Neuronal stem cell (in vitro differentiated cells): Measurements from ENCODE around the gene PAPLN.
A peak's percentile ranks its signal among the peaks of the same experiment; 100 is the strongest.
"Not testable (repeated sequence)": the region's sequence is repeated elsewhere in the genome, so short reads cannot be mapped to it uniquely, and the experiment has no call there.

Experiments used
- DNase-seq: peaks from one replicate; pipeline ENCODE4 v3.0.0-alpha.2; 2013; ENCODE audit warnings: low spot score
- H2AFZ ChIP-seq: one replicate; pipeline ENCODE4 v1.6.1; 2013; ENCODE audit warnings: mild to moderate bottlenecking, low read length, inconsistent platforms
- H2AK5ac ChIP-seq: 2 replicates; pipeline ENCODE4 v1.6.1; 2013; ENCODE audit warnings: low read depth, mild to moderate bottlenecking, inconsistent platforms, low read length, moderate library complexity, mixed read lengths
- H2BK120ac ChIP-seq: 2 replicates; pipeline ENCODE4 v1.6.1; 2013; ENCODE audit warnings: low read depth, mild to moderate bottlenecking, inconsistent platforms, low read length, moderate library complexity, mixed read lengths
- H2BK12ac ChIP-seq: one replicate; pipeline ENCODE4 v1.6.1; 2013; ENCODE audit warnings: low read length, inconsistent platforms
- H2BK15ac ChIP-seq: 2 replicates; pipeline ENCODE4 v1.6.1; 2013; ENCODE audit warnings: mild to moderate bottlenecking, low read length, inconsistent platforms, mixed read lengths
- H2BK5ac ChIP-seq: one replicate; pipeline ENCODE4 v1.6.1; 2013; ENCODE audit warnings: inconsistent platforms, mild to moderate bottlenecking, low read length, moderate library complexity
- H3K14ac ChIP-seq: one replicate; pipeline ENCODE4 v1.6.1; 2013; ENCODE audit warnings: low read length, inconsistent platforms
- H3K18ac ChIP-seq: 2 replicates; pipeline ENCODE4 v1.6.1; 2013; ENCODE audit warnings: low read length, inconsistent platforms
- H3K23ac ChIP-seq: 2 replicates; pipeline ENCODE4 v1.6.1; 2013; ENCODE audit warnings: low read depth, mild to moderate bottlenecking, mixed read lengths, low read length, inconsistent platforms; ENCODE audit not compliant: poor library complexity
- H3K27ac ChIP-seq: replicated peaks from 3 replicates; pipeline ENCODE4 v1.5.1; 2013; ENCODE audit warnings: low read length, inconsistent platforms
- H3K27me3 ChIP-seq, 3 experiments: 2 replicates each; pipeline ENCODE4 v1.6.1; 2013; ENCODE audit warnings: low read length in 3 of 3, mild to moderate bottlenecking in 2 of 3, inconsistent platforms in 1 of 3, low read depth in 1 of 3, mixed read lengths in 1 of 3, moderate library complexity in 1 of 3; ENCODE audit not compliant: control insufficient read depth in 3 of 3, insufficient read depth in 3 of 3
- H3K36me3 ChIP-seq, 2 donors: replicated peaks in 1 of 2; 2 replicates each; pipeline ENCODE4 v1.6.1; 2013; ENCODE audit warnings: low read length in 2 of 2; ENCODE audit not compliant: control insufficient read depth in 2 of 2, insufficient read depth in 2 of 2
- H3K4ac ChIP-seq: 2 replicates; pipeline ENCODE4 v1.6.1; 2013; ENCODE audit warnings: inconsistent platforms, mild to moderate bottlenecking, low read length, moderate library complexity
- H3K4me1 ChIP-seq, 2 donors: 1 replicate in 1 of 2; 2 replicates in 1 of 2; pipeline ENCODE4 v1.6.1; 2013; ENCODE audit warnings: low read length in 2 of 2, low read depth in 1 of 2; ENCODE audit not compliant: control insufficient read depth in 2 of 2, insufficient read depth in 1 of 2
- H3K4me2 ChIP-seq: one replicate; pipeline ENCODE4 v1.6.1; 2013; ENCODE audit warnings: mild to moderate bottlenecking, low read length, inconsistent platforms; ENCODE audit not compliant: insufficient read depth, poor library complexity, severe bottlenecking
- H3K4me3 ChIP-seq, 2 donors: 2 replicates each; pipeline ENCODE4 v1.5.1; 2013; ENCODE audit warnings: low read length in 2 of 2, mild to moderate bottlenecking in 2 of 2, inconsistent platforms in 1 of 2, moderate library complexity in 1 of 2
- H3K79me1 ChIP-seq: one replicate; pipeline ENCODE4 v1.6.1; 2013; ENCODE audit warnings: low read depth, mild to moderate bottlenecking, inconsistent platforms, low read length, moderate library complexity
- H3K9ac ChIP-seq: one replicate; pipeline ENCODE4 v1.6.1; 2013; ENCODE audit warnings: mild to moderate bottlenecking, low read depth, low read length, inconsistent platforms; ENCODE audit not compliant: poor library complexity
- H3K9me3 ChIP-seq, 2 donors: replicated peaks in 1 of 2; 2 replicates each; pipeline versions ENCODE3 to v1.6.1; 2013; ENCODE audit warnings: low read length in 2 of 2, mild to moderate bottlenecking in 2 of 2, inconsistent platforms in 1 of 2, low read depth in 1 of 2, mixed read lengths in 1 of 2, moderate library complexity in 1 of 2; ENCODE audit not compliant: control insufficient read depth in 2 of 2, insufficient read depth in 1 of 2
- H4K8ac ChIP-seq: one replicate; pipeline ENCODE4 v1.6.1; 2013; ENCODE audit warnings: low read depth, mild to moderate bottlenecking, inconsistent platforms, low read length, moderate library complexity
- H4K91ac ChIP-seq: one replicate; pipeline ENCODE4 v1.6.1; 2013; ENCODE audit warnings: low read length, low read depth, mild to moderate bottlenecking, inconsistent platforms; ENCODE audit not compliant: poor library complexity
- WGBS, 2 donors: extraction: QIAGEN DNeasy Blood & Tissue Kit; methylation state at CpG; one replicate each; pipeline ENCODE4 v1.1.7; 2013; ENCODE audit warnings: missing lambda C conversion rate in 2 of 2, mixed read lengths in 1 of 2; ENCODE audit not compliant: insufficient read length in 2 of 2, insufficient replicate concordance in 1 of 2; ENCODE audit errors: extremely low coverage in 2 of 2; 5-methylcytosine and 5-hydroxymethylcytosine counted together

Gene PAPLN

GRCh38 chr14:73194306-73194705 is 43.0 kb upstream of the PAPLN start:
- WGBS, 2 donors, result no CpG with 5 or more reads among the region's 8 CpGs
- not testable (repeated sequence) for H3K9me3 ChIP-seq, DNase-seq, H2AFZ ChIP-seq, H3K79me1 ChIP-seq, H2BK15ac ChIP-seq, H3K18ac ChIP-seq, H3K4me3 ChIP-seq, H3K4me2 ChIP-seq, H4K91ac ChIP-seq, H3K27me3 ChIP-seq, H4K8ac ChIP-seq, H2BK5ac ChIP-seq, H2BK12ac ChIP-seq, H3K4ac ChIP-seq, H3K27ac ChIP-seq, H3K4me1 ChIP-seq, H2BK120ac ChIP-seq, H3K9ac ChIP-seq, H2AK5ac ChIP-seq, H3K23ac ChIP-seq, H3K14ac ChIP-seq
- peaks cover 12 to 95% of the 10 kb centered on the region in 2 donors for H3K36me3 ChIP-seq

DNA sequence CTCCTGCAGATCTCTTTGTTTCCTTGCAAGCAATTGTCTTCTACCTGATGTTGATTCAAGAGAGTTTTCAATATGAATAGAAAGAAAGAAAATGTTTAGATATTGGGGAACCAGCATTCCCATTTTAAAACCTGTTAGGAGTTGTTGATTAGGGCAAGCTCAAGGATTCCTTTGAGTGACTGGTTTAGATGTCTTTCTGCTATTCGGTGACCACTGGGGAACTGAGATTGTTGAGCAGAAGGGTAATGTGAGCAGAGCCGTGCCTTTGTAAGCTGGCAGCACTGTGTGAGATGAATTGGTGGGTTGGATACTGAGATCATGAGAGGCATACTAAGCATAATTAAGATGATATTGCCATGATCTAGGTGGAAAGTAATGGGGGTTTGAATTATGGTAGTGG is 39.1 kb upstream of the PAPLN start:
- Histone ChIP-seq H3K14ac (no peak overlapping the region), H3K23ac (no peak overlapping the region), H2AK5ac (no peak overlapping the region), H3K4ac (no peak overlapping the region), H3K9me3 (no peaks in the 10 kb centered on the region), H2AFZ (no peak overlapping the region), H2BK5ac (no peak overlapping the region), H3K36me3 (peaks cover 9 to 84% of the 10 kb centered on the region in 2 donors), H2BK12ac (no peak overlapping the region), H2BK15ac (no peak overlapping the region), H3K18ac (no peak overlapping the region), H2BK120ac (no peak overlapping the region), H3K9ac (no peak overlapping the region), H4K91ac (no peak overlapping the region), H3K27ac (no peak overlapping the region), H3K79me1 (no peaks in the 10 kb centered on the region), H3K27me3 (no peaks in the 10 kb centered on the region), H3K4me3 (no peak overlapping the region), H3K4me2 (no peak overlapping the region), H4K8ac (no peak overlapping the region), H3K4me1 (peaks cover 3 to 4% of the 10 kb centered on the region in 2 donors)
- no peak for DNase-seq
- WGBS, 2 donors, result no CpG with 5 or more reads among the region's 2 CpGs

DNA sequence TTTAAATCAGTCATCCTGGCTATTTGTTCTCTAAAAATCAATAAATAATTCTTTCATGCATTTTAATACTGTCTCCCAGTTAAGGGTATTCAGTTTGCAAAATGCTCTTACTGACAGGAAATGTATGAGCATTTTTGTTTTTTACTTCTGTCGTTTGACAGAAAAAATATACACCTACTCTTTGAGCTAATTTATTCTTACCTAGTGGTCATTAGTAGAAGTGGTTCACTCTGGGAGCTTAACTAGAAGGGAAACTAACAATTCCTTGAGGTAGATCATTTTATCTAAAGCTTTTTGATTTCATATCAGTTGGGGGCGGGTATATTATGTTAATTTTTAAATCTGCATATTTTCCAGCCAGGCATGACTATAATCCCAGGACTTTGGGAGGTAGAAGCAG is 33.8 kb upstream of the PAPLN start:
- Histone ChIP-seq H3K23ac (no peak overlapping the region), H3K36me3 (peaks cover 20 to 86% of the 10 kb centered on the region in 2 donors), H2BK12ac (no peak overlapping the region), H3K14ac (no peak overlapping the region), H2BK15ac (no peak overlapping the region), H3K9ac (no peak overlapping the region), H4K8ac (no peak overlapping the region), H3K18ac (no peak overlapping the region), H4K91ac (no peak overlapping the region), H3K4ac (no peak overlapping the region), H2BK5ac (no peak overlapping the region), H3K79me1 (no peaks in the 10 kb centered on the region), H2AFZ (no peak overlapping the region), H3K4me3 (no peak overlapping the region), H2BK120ac (no peak overlapping the region), H3K4me2 (no peak overlapping the region), H3K9me3 (peaks cover 9 to 18% of the 10 kb centered on the region in 2 donors), H2AK5ac (no peak overlapping the region), H3K27ac (no peak overlapping the region), H3K4me1 (peaks cover 0 to 1% of the 10 kb centered on the region in 2 donors), H3K27me3 (no peaks in the 10 kb centered on the region)
- DNase-seq, result no peak
- no CpG with 5 or more reads among the region's 2 CpGs for WGBS, 2 donors

- Histone ChIP-seq H3K9me3 (peaks cover 14 to 28% of the 10 kb centered on the region in 2 donors), H3K23ac (peak overlapping the region; percentile 23), H2BK120ac (no peak overlapping the region), H3K36me3 (peaks cover 20 to 94% of the 10 kb centered on the region in 2 donors), H3K4ac (no peak overlapping the region), H3K4me1 (no peaks in the 10 kb centered on the region), H3K9ac (no peak overlapping the region), H3K27ac (no peak overlapping the region), H3K4me2 (no peak overlapping the region), H4K91ac (no peak overlapping the region), H3K4me3 (peak overlapping the region in 1 of 2 donors; percentile 66), H3K27me3 (no peaks in the 10 kb centered on the region), H3K18ac (peak overlapping the region; percentile 31), H3K79me1 (no peaks in the 10 kb centered on the region), H2AK5ac (no peak overlapping the region), H2BK5ac (no peak overlapping the region), H2BK12ac (no peak overlapping the region), H2AFZ (no peak overlapping the region), H3K14ac (no peak overlapping the region), H4K8ac (no peak overlapping the region), H2BK15ac (no peak overlapping the region)
- DNase-seq, result no peak
- no CpG with 5 or more reads among the region's 2 CpGs for WGBS, 2 donors
Measured at GRCh38 chr14:73207615-73208014, 29.7 kb upstream of the PAPLN start.
